ENCODE data around the gene DEPDC5. TPM values are rescaled to one million over a fixed set of nuclear protein-coding genes. Genes with fewer than 3 reads are reported as not detected.
"Not testable (repeated sequence)": the region's sequence is repeated elsewhere in the genome, so short reads cannot be mapped to it uniquely, and the experiment has no call there.

The DEPDC5 gene
- total RNA-seq, 4 donors from 2014 or later: 26.6 to 94.1 (median 38.8) TPM

DNA sequence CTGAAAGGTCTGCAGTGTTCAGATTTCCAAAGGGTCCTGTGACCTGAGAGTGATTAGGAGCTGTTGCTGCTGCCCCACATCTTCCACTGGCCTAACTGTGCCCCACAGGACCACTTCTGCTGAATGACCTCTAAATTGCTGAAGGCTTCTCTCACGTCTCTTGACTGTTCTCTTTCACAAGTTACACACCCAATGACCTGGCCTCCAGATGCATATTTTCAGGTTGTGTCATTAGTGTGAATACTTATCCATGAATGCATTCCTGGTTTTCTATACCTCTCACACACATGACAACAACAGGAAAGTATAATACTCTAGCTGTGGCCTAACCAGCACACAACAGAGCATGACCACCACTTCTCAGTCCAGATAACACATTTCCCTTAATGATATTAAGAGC, 19.3 kb upstream of the DEPDC5 start:
- DNase-seq: peak in 1 of 3 donors; percentile 45
- no peak overlapping the region for H3K27ac ChIP-seq

GRCh38 chr22:31736458-31736857, 17.4 kb upstream of the DEPDC5 start:
- Histone ChIP-seq H3K4me1 (peaks cover 0 to 22% (median 0%) of the 10 kb centered on the region in 4 donors), H3K4me3 (no peak overlapping the region), H3K9me3 (no peaks in the 10 kb centered on the region), H3K27ac (no peak overlapping the region), H3K27me3 (no peaks in the 10 kb centered on the region), H3K36me3 (peaks cover 0 to 15% (median 0%) of the 10 kb centered on the region in 3 donors)
- DNase-seq: no peak
- TF ChIP-seq, protein P1, sequence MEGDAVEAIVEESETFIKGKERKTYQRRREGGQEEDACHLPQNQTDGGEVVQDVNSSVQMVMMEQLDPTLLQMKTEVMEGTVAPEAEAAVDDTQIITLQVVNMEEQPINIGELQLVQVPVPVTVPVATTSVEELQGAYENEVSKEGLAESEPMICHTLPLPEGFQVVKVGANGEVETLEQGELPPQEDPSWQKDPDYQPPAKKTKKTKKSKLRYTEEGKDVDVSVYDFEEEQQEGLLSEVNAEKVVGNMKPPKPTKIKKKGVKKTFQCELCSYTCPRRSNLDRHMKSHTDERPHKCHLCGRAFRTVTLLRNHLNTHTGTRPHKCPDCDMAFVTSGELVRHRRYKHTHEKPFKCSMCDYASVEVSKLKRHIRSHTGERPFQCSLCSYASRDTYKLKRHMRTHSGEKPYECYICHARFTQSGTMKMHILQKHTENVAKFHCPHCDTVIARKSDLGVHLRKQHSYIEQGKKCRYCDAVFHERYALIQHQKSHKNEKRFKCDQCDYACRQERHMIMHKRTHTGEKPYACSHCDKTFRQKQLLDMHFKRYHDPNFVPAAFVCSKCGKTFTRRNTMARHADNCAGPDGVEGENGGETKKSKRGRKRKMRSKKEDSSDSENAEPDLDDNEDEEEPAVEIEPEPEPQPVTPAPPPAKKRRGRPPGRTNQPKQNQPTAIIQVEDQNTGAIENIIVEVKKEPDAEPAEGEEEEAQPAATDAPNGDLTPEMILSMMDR (IDR thresholded peaks at IDR 0.05): no peak
- TF ChIP-seq POLR2A (IDR thresholded peaks at IDR 0.05): no peak

More for the DNA sequence above, 19.3 kb upstream of the DEPDC5 start:
- Histone ChIP-seq H3K4me1 (peaks cover 0 to 12% (median 0%) of the 10 kb centered on the region in 4 donors), H3K36me3 (peaks cover 0 to 8% (median 0%) of the 10 kb centered on the region in 3 donors), H3K27me3 (no peaks in the 10 kb centered on the region), H3K4me3 (no peak overlapping the region), H3K9me3 (no peaks in the 10 kb centered on the region)
- TF ChIP-seq POLR2A (IDR thresholded peaks at IDR 0.05): no peak
- TF ChIP-seq, protein P1 (IDR thresholded peaks at IDR 0.05): no peak

DNA sequence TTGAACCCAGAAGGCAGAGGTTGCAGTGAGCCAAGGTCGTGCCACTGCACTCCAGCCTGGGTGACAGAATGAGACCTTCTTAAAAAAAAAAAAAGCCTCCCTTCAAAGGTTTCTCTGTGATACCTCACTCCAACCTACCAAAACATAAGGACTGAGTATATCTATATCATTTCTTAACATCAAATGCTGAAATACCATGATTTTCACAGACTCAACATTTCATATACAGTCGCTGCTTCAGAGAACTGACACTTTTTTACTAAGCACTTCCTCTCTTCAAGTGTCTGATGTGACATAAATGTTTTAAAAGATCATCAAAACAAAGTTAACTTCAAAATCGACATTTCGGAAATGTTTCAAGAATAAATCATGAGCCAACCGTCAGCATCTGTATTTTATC, 15.9 kb upstream of the DEPDC5 start:
- Histone ChIP-seq H3K27ac (no peak overlapping the region), H3K36me3 (peaks cover 0 to 15% (median 0%) of the 10 kb centered on the region in 3 donors)
- TF ChIP-seq POLR2A (IDR thresholded peaks at IDR 0.05): no peak
- TF ChIP-seq, protein P1 (IDR thresholded peaks at IDR 0.05): no peak

GRCh38 chr22:31738566-31738965, 15.3 kb upstream of the DEPDC5 start:
- Histone ChIP-seq H3K27ac (no peak overlapping the region), H3K9me3 (no peaks in the 10 kb centered on the region), H3K4me3 (no peak overlapping the region), H3K27me3 (no peaks in the 10 kb centered on the region), H3K4me1 (peaks cover 0 to 10% (median 0%) of the 10 kb centered on the region in 4 donors), H3K36me3 (peaks cover 0 to 15% (median 0%) of the 10 kb centered on the region in 3 donors)
- TF ChIP-seq, protein P1 (IDR thresholded peaks at IDR 0.05): no peak
- no peak for TF ChIP-seq POLR2A (IDR thresholded peaks at IDR 0.05)
- DNase-seq: peak in 1 of 3 donors; percentile 25

More for the DNA sequence above, 15.9 kb upstream of the DEPDC5 start:
- Histone ChIP-seq H3K4me3 (no peak overlapping the region), H3K27me3 (no peaks in the 10 kb centered on the region), H3K4me1 (peaks cover 0 to 11% (median 0%) of the 10 kb centered on the region in 4 donors), H3K9me3 (no peaks in the 10 kb centered on the region)
- DNase-seq: no peak

DNA sequence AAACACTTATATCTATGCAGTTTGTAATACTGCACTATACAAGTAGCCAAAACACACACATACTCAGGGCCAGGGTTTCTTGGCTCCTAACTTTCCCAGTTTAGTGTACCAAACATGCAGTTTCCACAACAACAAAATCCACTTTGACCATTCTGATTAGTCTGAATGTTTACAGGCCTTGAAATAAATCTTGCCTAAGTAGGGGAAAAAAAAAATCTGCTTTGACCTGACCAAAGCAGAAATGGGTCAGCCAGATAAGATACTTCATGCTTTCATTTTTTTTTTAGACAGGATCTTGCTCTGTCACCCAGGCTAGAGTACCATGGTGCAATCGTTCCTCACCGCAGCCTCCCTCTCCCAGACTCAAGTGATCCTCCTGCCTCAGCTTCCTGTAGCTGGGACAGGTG, 14.0 kb upstream of the DEPDC5 start:
- no peaks in the 10 kb centered on the region for H3K27me3 ChIP-seq
- H3K4me1 ChIP-seq: peaks cover 0 to 10% (median 0%) of the 10 kb centered on the region in 4 donors
- H3K4me3 ChIP-seq: no peak overlapping the region
- H3K27ac ChIP-seq: no peak overlapping the region
- H3K9me3 ChIP-seq: no peaks in the 10 kb centered on the region
- peak in 1 of 3 donors; percentile 38 for DNase-seq
- no peak for TF ChIP-seq POLR2A (IDR thresholded peaks at IDR 0.05)
- TF ChIP-seq, protein P1 (IDR thresholded peaks at IDR 0.05): no peak
- peaks cover 0 to 15% (median 0%) of the 10 kb centered on the region in 3 donors for H3K36me3 ChIP-seq

- DNase-seq: peak in 1 of 3 donors; percentile 19
- peaks cover 0 to 10% (median 0%) of the 10 kb centered on the region in 4 donors for H3K4me1 ChIP-seq
- H3K27me3 ChIP-seq, H3K4me3 ChIP-seq, H3K9me3 ChIP-seq, H3K27ac ChIP-seq: not testable (repeated sequence)
- peaks cover 0 to 15% (median 0%) of the 10 kb centered on the region in 3 donors for H3K36me3 ChIP-seq
Observed at GRCh38 chr22:31740314-31740713, 13.5 kb upstream of the DEPDC5 start.

Data from Peyer's patch (tissue), 4 donors.